GM19372 (cell line): ENCODE results near the gene FCSK.
"Not testable (repeated sequence)": the region's sequence is repeated elsewhere in the genome, so short reads cannot be mapped to it uniquely, and the experiment has no call there.

ENCODE experiments used
- ATAC-seq: cut with Tn5 transposase; IDR thresholded peaks from one replicate; pipeline ENCODE4 v1.9.1; 2021; ENCODE audit warnings: mild to moderate bottlenecking, low read depth, moderate library complexity; ENCODE audit not compliant: unreplicated experiment

The FCSK gene

GRCh38 chr16:70454222-70455034, at the start of gene FCSK:
FCSK (plus strand) TSS chr16:70454595; CDS start chr16:70463191, 8,596 bp downstream.
- peak; percentile 86 for ATAC-seq

- ATAC-seq, result not testable (repeated sequence)
Observed at GRCh38 chr16:70406104-70406503, 48.3 kb upstream of the FCSK start.

DNA sequence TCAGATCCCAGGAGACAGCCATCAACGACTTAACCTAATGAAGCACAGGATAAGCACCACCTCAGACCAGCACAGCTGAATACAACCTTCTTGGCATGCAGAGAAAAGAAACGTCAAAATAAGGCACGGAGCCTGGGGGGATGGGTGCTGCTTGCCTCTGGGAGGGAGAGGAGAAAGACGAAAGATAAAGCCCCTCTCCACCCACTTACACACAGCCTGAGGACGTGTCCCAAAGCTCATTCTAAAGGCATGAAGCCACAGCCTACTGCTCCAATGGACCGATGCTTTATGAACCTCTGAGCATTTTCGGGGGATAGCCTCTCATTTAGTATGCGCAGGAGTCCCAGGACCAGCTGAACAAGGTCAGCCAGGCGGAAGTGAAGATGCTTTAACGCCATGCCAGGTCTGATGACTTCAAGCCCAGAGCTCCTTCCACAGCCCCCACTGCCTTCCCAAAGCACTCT, 46.6 kb upstream of the FCSK start:
- ATAC-seq, result no peak

- ATAC-seq, result no peak
Observed at GRCh38 chr16:70410734-70411133, 43.7 kb upstream of the FCSK start.

- no peak for ATAC-seq
Observed at GRCh38 chr16:70412385-70412784, 42.0 kb upstream of the FCSK start.

- ATAC-seq, result not testable (repeated sequence)
Observed at GRCh38 chr16:70413572-70413971, 40.8 kb upstream of the FCSK start.

DNA sequence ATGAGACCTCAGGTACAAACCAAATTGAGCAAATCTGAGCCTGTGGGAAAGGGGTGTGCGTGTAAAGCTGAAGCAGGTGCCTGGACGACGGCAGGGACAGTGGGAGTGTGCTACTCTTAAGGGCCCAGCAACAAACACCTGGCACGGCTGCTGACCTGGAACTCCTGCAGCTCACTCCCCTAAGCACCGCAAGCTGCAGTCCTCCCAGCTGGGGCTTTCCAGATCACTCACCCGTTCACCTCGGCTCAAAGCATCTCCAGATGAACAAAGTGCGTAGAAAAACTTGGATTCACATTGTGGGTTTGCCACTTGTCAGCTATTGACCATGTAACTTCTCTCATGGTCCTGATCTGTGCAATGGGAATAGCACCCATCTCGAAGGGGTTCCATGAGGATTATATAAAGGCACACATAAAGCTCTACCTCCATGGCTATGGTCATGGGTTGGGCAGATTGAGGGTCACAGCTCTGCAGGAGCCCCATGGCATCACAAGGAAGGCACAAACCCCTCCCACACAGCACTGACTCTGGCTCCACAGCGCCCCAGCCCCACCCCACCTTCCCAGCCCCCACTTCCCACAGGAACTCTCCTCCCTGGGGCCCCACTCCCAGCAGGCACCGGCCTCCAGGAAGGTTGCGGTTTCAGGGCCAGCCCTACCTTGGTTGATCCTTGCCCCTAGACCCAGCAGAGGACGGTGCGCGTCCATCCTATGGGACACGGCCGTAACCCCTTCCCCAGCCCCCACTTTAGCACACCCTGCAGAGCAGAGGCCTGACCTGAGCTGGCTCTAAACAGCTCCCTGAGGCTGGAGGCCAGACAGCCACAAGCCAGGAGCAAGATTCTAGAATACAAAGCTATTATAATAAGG, 37.4 kb upstream of the FCSK start:
- ATAC-seq, result peak; percentile 89

GRCh38 chr16:70417661-70418060, 36.7 kb upstream of the FCSK start:
- no peak for ATAC-seq

GRCh38 chr16:70418274-70418992, 36.0 kb upstream of the FCSK start:
- no peak for ATAC-seq

DNA sequence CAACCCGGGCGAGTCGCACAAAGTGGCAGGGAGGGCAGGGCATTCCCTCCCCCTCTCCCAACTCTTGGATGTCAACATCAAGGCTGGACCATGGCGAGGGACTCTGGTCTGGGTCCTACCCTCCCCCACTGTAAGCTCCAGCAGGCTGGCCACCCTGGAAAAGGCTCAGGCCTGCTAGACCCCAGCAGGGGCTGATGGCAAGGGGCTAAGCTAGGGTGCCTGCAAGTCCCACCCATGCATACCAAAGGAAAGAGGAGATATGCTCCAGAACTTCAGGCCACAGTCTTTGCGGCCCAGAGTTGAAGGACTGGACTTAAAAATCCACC, 35.4 kb upstream of the FCSK start:
- no peak for ATAC-seq

DNA sequence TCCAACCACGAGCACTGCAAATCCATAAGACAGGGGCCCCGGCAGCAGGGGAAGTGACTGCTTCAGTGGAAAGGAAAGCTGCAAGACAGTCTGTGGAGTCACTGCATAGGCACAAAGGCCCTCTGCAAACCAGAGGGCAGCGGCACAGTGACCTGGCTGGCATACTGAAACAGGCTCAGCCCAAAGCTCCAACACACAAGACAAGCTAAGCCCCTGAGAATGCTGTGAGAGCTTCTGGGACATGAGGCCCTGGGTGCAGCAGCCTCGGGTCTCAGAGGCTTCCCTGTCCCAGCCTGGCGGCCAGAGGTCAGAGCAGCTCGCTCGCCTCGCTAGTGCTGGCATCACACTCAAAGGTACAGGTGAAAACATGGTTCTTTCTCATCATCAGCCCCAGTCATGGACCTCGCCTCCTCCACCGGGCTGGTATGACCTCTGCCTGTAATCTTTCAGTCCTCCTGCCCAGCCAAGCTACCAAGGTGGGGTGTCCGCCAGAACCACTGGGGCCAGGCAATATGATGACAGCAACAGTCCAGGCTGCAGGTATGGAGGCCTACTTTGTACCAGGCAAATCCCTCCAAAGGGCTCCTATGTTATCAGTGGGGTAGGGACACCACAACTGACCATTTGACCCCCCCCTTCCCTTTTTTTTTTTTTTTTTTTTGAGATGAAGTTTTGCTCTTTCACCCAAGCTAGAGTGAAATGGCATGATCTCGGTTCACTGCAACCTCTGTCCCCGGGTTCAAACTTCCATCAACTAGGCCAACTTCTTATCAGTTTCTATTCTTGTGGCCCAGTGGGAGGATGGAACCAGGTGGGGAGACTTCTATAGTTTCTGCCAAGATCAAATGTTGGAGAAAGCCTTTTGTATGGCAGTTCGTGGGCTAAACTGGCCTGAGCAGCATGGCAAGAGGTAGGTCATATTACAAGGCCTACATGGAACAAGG, 34.7 kb upstream of the FCSK start:
- no peak for ATAC-seq

DNA sequence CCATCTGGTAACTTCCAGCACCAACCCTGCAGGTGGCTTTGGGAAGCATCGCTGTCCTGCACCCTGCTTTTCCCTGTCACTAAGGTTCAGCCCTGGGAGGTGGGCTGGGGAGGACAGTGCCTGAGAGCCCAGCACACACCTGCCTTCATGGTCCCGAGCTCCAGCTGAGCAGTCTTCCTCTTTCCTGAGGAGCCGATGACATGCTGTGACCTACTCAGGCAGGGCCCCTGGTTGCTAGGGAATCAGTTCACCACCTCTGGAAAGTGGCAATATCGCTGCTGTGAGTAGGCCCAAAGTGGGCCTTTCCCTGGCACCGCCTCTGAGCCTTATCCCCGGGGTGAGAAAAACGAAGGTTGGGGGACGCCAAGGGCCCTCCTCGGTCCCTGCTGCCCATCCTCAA, 33.4 kb upstream of the FCSK start:
- ATAC-seq, result no peak

DNA sequence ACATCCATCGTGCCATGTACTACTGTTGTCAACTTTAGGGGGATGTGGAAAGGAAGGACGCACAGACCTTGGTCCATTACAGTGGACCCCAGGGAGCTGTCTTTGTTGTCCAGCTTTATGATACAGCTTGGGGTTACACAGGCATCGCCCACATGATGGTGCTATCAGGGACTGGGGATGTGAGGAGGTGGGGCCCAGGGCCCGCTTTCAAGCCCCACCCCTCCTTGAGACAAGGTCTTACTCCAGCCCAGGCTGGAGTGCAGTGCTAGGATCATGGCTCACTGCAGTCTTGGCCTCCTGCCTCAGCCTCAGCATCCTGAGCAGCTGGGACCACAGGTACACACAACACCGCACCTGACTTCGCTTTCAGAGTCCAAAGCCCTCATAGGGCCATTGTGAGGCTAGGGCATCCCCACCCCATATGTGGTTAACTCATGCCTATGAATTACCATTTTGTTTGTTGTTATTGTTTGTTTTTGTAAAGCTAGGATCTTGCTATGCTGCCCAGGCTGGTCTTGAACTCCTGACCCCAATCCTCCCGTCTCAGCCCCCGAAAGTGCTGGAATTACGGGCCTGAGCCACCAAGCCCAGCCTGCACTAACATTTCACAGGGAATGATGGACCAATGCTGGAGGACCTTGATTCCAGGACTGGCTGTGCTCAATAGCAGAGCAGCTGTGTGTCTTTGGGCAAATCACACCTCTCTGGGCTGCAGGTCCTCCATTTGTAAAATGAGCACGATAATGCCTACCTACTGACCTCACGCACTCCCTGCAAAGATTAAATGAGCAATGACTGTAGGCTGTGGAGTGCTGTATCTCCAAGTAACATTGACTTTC, 32.7 kb upstream of the FCSK start:
- ATAC-seq, result no peak

GRCh38 chr16:70422543-70422942, 31.9 kb upstream of the FCSK start:
- no peak for ATAC-seq

DNA sequence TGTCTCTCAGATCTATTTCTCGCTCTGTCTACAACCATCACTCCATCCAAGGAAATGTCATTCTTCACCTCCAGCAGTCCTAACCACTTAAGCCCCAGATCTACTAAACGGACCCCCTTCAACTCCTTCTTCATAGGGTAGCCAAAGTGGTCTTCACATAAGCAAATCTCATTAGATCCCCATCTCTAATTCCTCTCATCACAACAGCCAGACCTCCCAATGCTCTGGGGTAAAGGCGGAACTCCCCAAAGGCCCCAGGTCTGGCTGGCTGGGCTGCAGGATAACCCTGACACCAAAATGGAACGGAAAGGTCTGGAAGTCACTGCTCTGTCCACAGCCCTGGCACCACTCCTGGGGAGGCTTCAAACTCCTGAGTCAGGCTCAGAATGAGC, 26.6 kb upstream of the FCSK start:
- ATAC-seq, result no peak

DNA sequence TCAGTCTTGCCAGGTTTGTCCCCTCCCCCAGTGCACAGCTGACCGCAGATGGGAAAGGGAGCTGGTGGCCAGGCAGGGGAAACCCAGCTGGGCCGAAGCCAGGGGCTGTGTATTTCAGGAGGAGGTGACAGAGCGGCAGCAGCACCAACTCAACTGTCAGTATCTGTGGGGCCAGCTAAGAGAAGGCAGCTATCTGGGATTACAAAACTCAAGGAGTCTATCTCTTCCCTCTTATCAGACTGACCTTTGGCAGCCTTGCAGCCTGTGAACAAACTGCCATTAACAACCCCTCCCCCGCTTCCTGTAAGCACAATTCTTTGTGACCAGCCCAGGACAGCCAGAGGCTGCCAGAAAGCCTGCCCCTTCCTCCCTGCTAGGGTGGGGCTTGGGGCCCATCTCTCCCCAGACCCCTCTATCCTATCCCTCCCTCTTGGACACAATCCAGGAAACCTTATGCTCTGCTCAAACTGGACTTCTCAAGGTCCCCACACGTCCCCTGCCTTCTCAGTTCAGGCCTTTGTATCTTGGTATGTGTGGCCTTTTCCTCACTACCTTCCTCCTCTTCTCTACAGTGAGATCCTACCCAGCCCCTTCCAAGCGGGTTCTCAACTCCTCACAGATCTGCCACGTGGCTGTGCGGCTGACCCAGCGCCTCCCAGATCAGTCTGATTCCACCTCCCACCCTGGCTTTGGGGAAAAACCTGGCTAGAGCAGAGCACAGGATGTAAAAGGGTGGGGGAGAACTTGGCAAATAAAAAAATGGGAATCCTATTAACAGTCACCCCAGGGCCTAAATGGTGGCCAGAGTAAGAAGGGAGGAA, 26.0 kb upstream of the FCSK start:
- ATAC-seq, result no peak

- no peak for ATAC-seq
Observed at GRCh38 chr16:70429888-70430666, 24.3 kb upstream of the FCSK start.
